SK-N-SH treated with all-trans-retinoic acid at 6 μM for 48 hours (cell line): ENCODE measurements around the gene GNA12.

ENCODE experiments used
- ARNTL ChIP-seq: fragments of 450-650 bp; formaldehyde crosslinking; IDR thresholded peaks from 2 replicates; pipeline ENCODE4 v1.5.0; 2020; ENCODE audit warnings: low read depth, mild to moderate bottlenecking, moderate library complexity, borderline replicate concordance
- BACH2 ChIP-seq: fragments of 250-450 bp; sonication (Bioruptor Pico); IDR thresholded peaks from 2 replicates; pipeline ENCODE4 v1.9.0; 2021; ENCODE audit warnings: mild to moderate bottlenecking, borderline replicate concordance
- ISL1 ChIP-seq: fragments of 250-450 bp; sonication (Bioruptor Pico); IDR thresholded peaks from 2 replicates; pipeline ENCODE4 v2.1.2; 2022; ENCODE audit warnings: mild to moderate bottlenecking, moderate library complexity
- PATZ1 ChIP-seq: fragments of 250-450 bp; sonication (Bioruptor Pico); IDR thresholded peaks from 2 replicates; pipeline ENCODE4 v1.8.0; 2020; ENCODE audit warnings: mild to moderate bottlenecking, moderate library complexity, borderline replicate concordance
- RARB ChIP-seq: fragments of 250-450 bp; sonication (Bioruptor Pico); IDR thresholded peaks from 2 replicates; pipeline ENCODE4 v1.8.0; 2021; ENCODE audit warnings: mild to moderate bottlenecking, moderate library complexity
- SNAI2 ChIP-seq: fragments of 250-450 bp; sonication (Bioruptor Pico); IDR thresholded peaks from 2 replicates; pipeline ENCODE4 v1.5.0; 2020; ENCODE audit warnings: mild to moderate bottlenecking, moderate library complexity
- TCF4 ChIP-seq: fragments of 250-450 bp; sonication (Bioruptor Pico); IDR thresholded peaks from 2 replicates; pipeline ENCODE4 v1.8.0; 2021; ENCODE audit warnings: mild to moderate bottlenecking, moderate library complexity, borderline replicate concordance
- TOX ChIP-seq: fragments of 250-450 bp; sonication (Bioruptor Pico); IDR thresholded peaks from 2 replicates; pipeline ENCODE4 v1.8.0; 2021; ENCODE audit warnings: mild to moderate bottlenecking, moderate library complexity, borderline replicate concordance
- ZFP3 ChIP-seq: fragments of 250-450 bp; sonication (Bioruptor Pico); IDR thresholded peaks from 2 replicates; pipeline ENCODE4 v1.5.0; 2020; ENCODE audit warnings: mild to moderate bottlenecking, moderate library complexity
- ZFP30 ChIP-seq: fragments of 450-650 bp; formaldehyde crosslinking; IDR thresholded peaks from 2 replicates; pipeline ENCODE4 v1.5.0; 2022; ENCODE audit warnings: mild to moderate bottlenecking, moderate library complexity
- ZNF8 ChIP-seq: fragments of 450-650 bp; formaldehyde crosslinking; IDR thresholded peaks from 2 replicates; pipeline ENCODE4 v1.5.0; 2020; ENCODE audit warnings: mild to moderate bottlenecking, moderate library complexity

GRCh38 chr7:2807845-2808772 is 36.0 kb downstream of the GNA12 start:
- TF ChIP-seq ZFP30 (CRISPR knock-in tag) (no peak), BACH2 (no peak), TCF4 (CRISPR knock-in tag) (no peak), ARNTL (CRISPR knock-in tag) (no peak), ISL1 (no peak), PATZ1 (CRISPR knock-in tag) (no peak), SNAI2 (CRISPR knock-in tag) (no peak), ZFP3 (CRISPR knock-in tag) (no peak), TOX (CRISPR knock-in tag) (no peak), RARB (CRISPR knock-in tag) (no peak), ZNF8 (CRISPR knock-in tag) (no peak)
